ENCODE measurements around the gene VIPR2. TPM values are rescaled to one million over a fixed set of nuclear protein-coding genes. Genes with fewer than 3 reads are reported as not detected.

The VIPR2 gene
- total and polyA plus RNA-seq, 3 donors from 2014 or later, result 2.5 to 5.3 (median 4.9) TPM

GRCh38 chr7:159005618-159006017 is 139.0 kb downstream of the VIPR2 start:
- DNase-seq, result no peak
- TF ChIP-seq POLR2A (IDR thresholded peaks at IDR 0.05) (no peak), CTCF (IDR thresholded peaks at IDR 0.05) (no peak)
- no peak overlapping the region for H3K4me3 ChIP-seq
- WGBS, 2 donors, result 66 to 71% methylated on average over 17 to 18 of the region's 18 CpGs
- intact Hi-C loops (cut with DNase I; ENCODE audit: low total_unique reads), result no loop called here
- no peaks in the 10 kb centered on the region for H3K36me3 ChIP-seq (ENCODE audit: low read depth, missing control alignments)
- no peaks in the 10 kb centered on the region for H3K27me3 ChIP-seq
- no peaks in the 10 kb centered on the region for H3K9me3 ChIP-seq
- H3K4me1 ChIP-seq, result peaks cover 10% of the 10 kb centered on the region
- H3K27ac ChIP-seq, result no peak overlapping the region

GRCh38 chr7:159004411-159004810 is 140.3 kb downstream of the VIPR2 start:
- no peak for TF ChIP-seq POLR2A (IDR thresholded peaks at IDR 0.05)
- TF ChIP-seq CTCF (IDR thresholded peaks at IDR 0.05), result no peak
- intact Hi-C loops (cut with DNase I; ENCODE audit: low total_unique reads), result no loop called here
- no peak overlapping the region for H3K4me3 ChIP-seq
- no peaks in the 10 kb centered on the region for H3K27me3 ChIP-seq
- no peak for DNase-seq
- H3K27ac ChIP-seq, result no peak overlapping the region
- H3K4me1 ChIP-seq, result peaks cover 10% of the 10 kb centered on the region
- 93 to 96% methylated on average over 10 of the region's 10 CpGs for WGBS, 2 donors
- no peaks in the 10 kb centered on the region for H3K9me3 ChIP-seq
- H3K36me3 ChIP-seq (ENCODE audit: low read depth, missing control alignments), result no peaks in the 10 kb centered on the region

DNA sequence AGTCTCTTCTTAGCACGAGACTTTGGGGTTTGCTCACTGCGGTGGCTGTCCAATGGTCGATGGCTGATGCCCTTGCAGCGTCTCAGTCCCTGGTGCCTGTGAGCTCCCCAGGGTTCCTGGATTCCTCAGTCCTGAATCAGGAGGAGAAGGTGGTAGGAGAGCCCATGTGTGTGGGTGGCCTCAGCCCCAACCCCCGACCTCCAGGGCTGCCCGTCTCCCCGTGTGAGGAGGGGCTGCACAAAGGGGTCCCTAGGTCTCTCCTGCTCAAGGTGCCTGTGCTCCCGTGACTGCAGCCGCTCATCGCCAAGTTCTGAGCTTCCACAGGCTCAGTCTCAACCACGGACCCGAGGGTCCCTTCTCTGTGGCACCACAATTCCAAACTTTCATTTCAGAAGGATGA is 142.9 kb downstream of the VIPR2 start:
- H3K27ac ChIP-seq, result no peak overlapping the region
- H3K4me1 ChIP-seq, result no peaks in the 10 kb centered on the region
- TF ChIP-seq CTCF (IDR thresholded peaks at IDR 0.05), result no peak
- no peak for TF ChIP-seq POLR2A (IDR thresholded peaks at IDR 0.05)
- no peak overlapping the region for H3K4me3 ChIP-seq
- intact Hi-C loops (cut with DNase I; ENCODE audit: low total_unique reads), result no loop called here
- 93 to 96% methylated on average over 4 to 11 of the region's 12 CpGs for WGBS, 2 donors
- H3K27me3 ChIP-seq, result no peaks in the 10 kb centered on the region
- no peak for DNase-seq
- no peaks in the 10 kb centered on the region for H3K9me3 ChIP-seq
- H3K36me3 ChIP-seq (ENCODE audit: low read depth, missing control alignments), result no peaks in the 10 kb centered on the region

- Histone ChIP-seq H3K4me3 (no peak overlapping the region), H3K27me3 (no peaks in the 10 kb centered on the region), H3K36me3 (ENCODE audit: low read depth, missing control alignments) (no peaks in the 10 kb centered on the region), H3K27ac (no peak overlapping the region), H3K9me3 (no peaks in the 10 kb centered on the region), H3K4me1 (no peaks in the 10 kb centered on the region)
- DNase-seq, result no peak
- intact Hi-C loops (cut with DNase I; ENCODE audit: low total_unique reads), result no loop called here
- no peak for TF ChIP-seq POLR2A (IDR thresholded peaks at IDR 0.05)
- no peak for TF ChIP-seq CTCF (IDR thresholded peaks at IDR 0.05)
- WGBS, 2 donors, result 82 to 85% methylated on average over 20 to 21 of the region's 21 CpGs
These were observed 143.7 kb downstream of the VIPR2 start for GRCh38 chr7:159000859-159001435.

- DNase-seq, result no peak
- H3K9me3 ChIP-seq, result no peaks in the 10 kb centered on the region
- H3K4me3 ChIP-seq, result no peak overlapping the region
- no peak overlapping the region for H3K27ac ChIP-seq
- no peaks in the 10 kb centered on the region for H3K27me3 ChIP-seq
- TF ChIP-seq CTCF (IDR thresholded peaks at IDR 0.05) (no peak), POLR2A (IDR thresholded peaks at IDR 0.05) (no peak)
- intact Hi-C loops (cut with DNase I; ENCODE audit: low total_unique reads), result no loop called here
- 76 to 80% methylated on average over 13 of the region's 13 CpGs for WGBS, 2 donors
- no peaks in the 10 kb centered on the region for H3K36me3 ChIP-seq (ENCODE audit: low read depth, missing control alignments)
- H3K4me1 ChIP-seq, result no peaks in the 10 kb centered on the region
These were observed 144.6 kb downstream of the VIPR2 start for GRCh38 chr7:159000070-159000469.
